Measurements from ENCODE around the gene LGR6. TPM values are rescaled to one million over a fixed set of nuclear protein-coding genes. Genes with fewer than 3 reads are reported as not detected.

Gene LGR6
- total RNA-seq, 1 experiment from 2014 or later = 1.0 TPM

DNA sequence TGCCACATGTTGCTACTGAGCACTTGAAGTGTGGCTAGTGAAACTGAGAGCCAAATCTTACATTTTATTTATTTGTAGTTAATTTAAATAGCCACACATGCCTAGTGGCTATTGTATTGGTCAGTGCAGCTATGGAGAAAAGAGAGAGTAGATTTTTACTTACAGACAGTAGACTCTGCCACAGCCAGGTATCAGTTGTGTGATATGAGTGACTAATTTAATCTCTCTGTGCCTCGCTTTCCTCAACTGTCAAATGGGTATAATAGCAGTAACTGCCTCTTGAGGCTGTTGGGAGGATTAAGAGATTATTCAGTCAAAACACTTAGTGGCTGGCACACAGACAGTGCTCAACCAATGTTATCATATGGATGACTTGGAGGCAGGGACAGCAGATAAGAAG lies 99.2 kb downstream of the LGR6 start:
- Histone ChIP-seq H4K20me1 (ENCODE audit: control insufficient read depth, insufficient read depth, insufficient read length) (no peaks in the 10 kb centered on the region), H3K9me3 (ENCODE audit: control insufficient read depth, low read depth, low read length) (no peaks in the 10 kb centered on the region), H3K27me3 (ENCODE audit: insufficient read depth, low read length) (no peaks in the 10 kb centered on the region), H3K4me2 (ENCODE audit: insufficient read depth, insufficient read length, low read length) (no peak overlapping the region), H4K91ac (ENCODE audit: insufficient read length, low read depth, low read length) (no peak overlapping the region), H3K23ac (ENCODE audit: insufficient read length, low read depth, low read length) (no peak overlapping the region), H2BK5ac (ENCODE audit: insufficient read length, low read length) (no peak overlapping the region), H4K5ac (ENCODE audit: insufficient read length, low read depth, low read length) (no peak overlapping the region), H3K27ac (ENCODE audit: insufficient read length, low read depth, low read length) (no peak overlapping the region), H3K18ac (ENCODE audit: insufficient read length, low read depth, low read length) (no peak overlapping the region), H3K23me2 (ENCODE audit: insufficient read length, low read depth, low read length, poor library complexity, severe bottlenecking) (no peaks in the 10 kb centered on the region), H2AFZ (ENCODE audit: low read length) (no peak overlapping the region), H2BK12ac (ENCODE audit: insufficient read length, low read depth, low read length) (no peak overlapping the region), H3K79me2 (ENCODE audit: insufficient read depth, low read length) (no peaks in the 10 kb centered on the region), H3T11ph (ENCODE audit: low read length) (no peak overlapping the region), H3K9ac (ENCODE audit: extremely low read depth, insufficient read length, low read length) (no peak overlapping the region), H3K4me1 (ENCODE audit: insufficient read depth, low read length) (no peaks in the 10 kb centered on the region), H3K56ac (ENCODE audit: insufficient read length, low read depth, low read length) (no peak overlapping the region), H3K79me1 (ENCODE audit: insufficient read depth, low read depth, low read length, poor library complexity, severe bottlenecking) (no peaks in the 10 kb centered on the region), H3K4ac (ENCODE audit: low read depth, low read length) (no peak overlapping the region), H2BK15ac (ENCODE audit: low read depth, low read length) (no peak overlapping the region), H3K14ac (ENCODE audit: insufficient read depth, low read length) (no peak overlapping the region), H2BK20ac (ENCODE audit: low read depth, low read length, poor library complexity, severe bottlenecking) (no peak overlapping the region), H2AK5ac (ENCODE audit: insufficient read length, low read length) (no peak overlapping the region), H4K8ac (replicated peaks; ENCODE audit: insufficient read length, low read depth, low read length) (no peak overlapping the region), H2BK120ac (ENCODE audit: low read depth, low read length, poor library complexity, severe bottlenecking) (no peak overlapping the region)
- Mint-ChIP-seq H3K9me3 (no peaks in the 10 kb centered on the region), H3K27ac (no peak overlapping the region), H3K36me3 (ENCODE audit: insufficient read depth in 1 of 3, low read depth in 3 of 3) (no peaks in the 10 kb centered on the region), H3K4me1 (no peaks in the 10 kb centered on the region), H3K4me3 (no peak overlapping the region), H3K27me3 (ENCODE audit: low read depth) (no peaks in the 10 kb centered on the region; the same call in 1 of the 2 replicates)
- DNase-seq = no peak
- TF ChIP-seq, protein P1, sequence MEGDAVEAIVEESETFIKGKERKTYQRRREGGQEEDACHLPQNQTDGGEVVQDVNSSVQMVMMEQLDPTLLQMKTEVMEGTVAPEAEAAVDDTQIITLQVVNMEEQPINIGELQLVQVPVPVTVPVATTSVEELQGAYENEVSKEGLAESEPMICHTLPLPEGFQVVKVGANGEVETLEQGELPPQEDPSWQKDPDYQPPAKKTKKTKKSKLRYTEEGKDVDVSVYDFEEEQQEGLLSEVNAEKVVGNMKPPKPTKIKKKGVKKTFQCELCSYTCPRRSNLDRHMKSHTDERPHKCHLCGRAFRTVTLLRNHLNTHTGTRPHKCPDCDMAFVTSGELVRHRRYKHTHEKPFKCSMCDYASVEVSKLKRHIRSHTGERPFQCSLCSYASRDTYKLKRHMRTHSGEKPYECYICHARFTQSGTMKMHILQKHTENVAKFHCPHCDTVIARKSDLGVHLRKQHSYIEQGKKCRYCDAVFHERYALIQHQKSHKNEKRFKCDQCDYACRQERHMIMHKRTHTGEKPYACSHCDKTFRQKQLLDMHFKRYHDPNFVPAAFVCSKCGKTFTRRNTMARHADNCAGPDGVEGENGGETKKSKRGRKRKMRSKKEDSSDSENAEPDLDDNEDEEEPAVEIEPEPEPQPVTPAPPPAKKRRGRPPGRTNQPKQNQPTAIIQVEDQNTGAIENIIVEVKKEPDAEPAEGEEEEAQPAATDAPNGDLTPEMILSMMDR (conservative IDR thresholded peaks at IDR 0.05) = no peak
- no CpG with 5 or more reads among the region's 1 CpG for WGBS (ENCODE audit: extremely low coverage, insufficient read length, low lambda C conversion rate)

All from H9 (cell line).